Right atrium auricular region (tissue), 2 donors: Measurements from ENCODE around the gene VPS25. TPM values are rescaled to one million over a fixed set of nuclear protein-coding genes. Genes with fewer than 3 reads are reported as not detected.

Experiments
- DNase-seq: peaks from one replicate; pipeline ENCODE4 v3.0.0-alpha.2; 2019; ENCODE audit warnings: low spot score
- H3K27ac ChIP-seq, 2 donors: fragments of 200-600 bp; sonication (generic); 1 replicate in 1 of 2; 2 replicates in 1 of 2; pipeline ENCODE4 v1.5.1; 2016 to 2019
- H3K27me3 ChIP-seq, 2 donors: fragments of 200-600 bp; sonication (generic); one replicate each; pipeline versions ENCODE4 v1.5.1 to v1.6.0; 2017 to 2019
- H3K36me3 ChIP-seq: fragments of 200-600 bp; sonication (generic); one replicate; pipeline ENCODE4 v1.5.1; 2016
- H3K4me1 ChIP-seq, 2 donors: fragments of 200-600 bp; sonication (generic); one replicate each; pipeline versions ENCODE4 v1.5.1 to v1.6.0; 2017 to 2019
- H3K4me3 ChIP-seq, 2 donors: fragments of 200-600 bp; sonication (generic); 1 replicate in 1 of 2; 2 replicates in 1 of 2; pipeline ENCODE4 v1.5.1; 2017 to 2019; ENCODE audit warnings: mild to moderate bottlenecking in 1 of 2, moderate library complexity in 1 of 2
- H3K9me3 ChIP-seq, 2 donors: fragments of 200-600 bp; sonication (generic); one replicate each; pipeline ENCODE4 v1.5.1; 2019
- CTCF ChIP-seq, 2 donors: fragments of 200-600 bp; sonication (generic); IDR thresholded peaks; one replicate each; pipeline ENCODE4 v1.5.1; 2019; ENCODE audit warnings: antibody characterized with exemption in 2 of 2
- total RNA-seq, 2 donors: library from RNA; depleted of rRNA; stranded (reverse); fragments of >200 nt; gene quantifications; one replicate each; pipeline ENCODE4 v1.1.0, GENCODE V29; 2016

Gene VPS25
- total RNA-seq, 2 donors from 2014 or later = 37.9 to 39.8 TPM

- DNase-seq = no peak
- Histone ChIP-seq H3K36me3 (peaks cover 18% of the 10 kb centered on the region), H3K4me3 (no peak overlapping the region), H3K9me3 (no peaks in the 10 kb centered on the region), H3K27me3 (no peaks in the 10 kb centered on the region), H3K27ac (no peak overlapping the region), H3K4me1 (no peaks in the 10 kb centered on the region)
- TF ChIP-seq CTCF (IDR thresholded peaks at IDR 0.05) = no peak
Observed at GRCh38 chr17:42806249-42806648, 33.0 kb downstream of the VPS25 start.

DNA sequence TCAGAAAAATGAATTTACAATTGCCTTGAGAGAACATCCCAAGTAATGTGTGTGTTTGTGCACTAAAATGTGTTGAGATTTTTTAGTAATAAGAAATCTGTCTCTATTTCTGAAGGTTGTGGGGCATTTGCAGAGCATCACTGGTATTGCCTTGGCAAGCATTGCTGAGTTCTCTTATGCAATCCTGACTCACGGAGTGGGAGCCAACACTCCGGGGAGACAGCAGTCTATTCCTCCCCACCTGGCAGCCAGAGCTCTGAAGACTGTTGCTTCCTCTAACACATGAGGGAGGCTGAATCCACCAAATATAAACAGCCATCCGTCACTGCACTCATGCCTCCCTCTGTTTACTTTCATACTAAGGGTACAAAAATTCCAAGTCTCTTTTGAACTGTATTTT, 36.0 kb downstream of the VPS25 start:
- no peak for TF ChIP-seq CTCF (IDR thresholded peaks at IDR 0.05)
- no peaks in the 10 kb centered on the region for H3K9me3 ChIP-seq
- no peaks in the 10 kb centered on the region for H3K4me1 ChIP-seq
- H3K36me3 ChIP-seq = peaks cover 42% of the 10 kb centered on the region
- no peak overlapping the region for H3K27ac ChIP-seq
- H3K27me3 ChIP-seq = no peaks in the 10 kb centered on the region
- no peak overlapping the region for H3K4me3 ChIP-seq
- no peak for DNase-seq

DNA sequence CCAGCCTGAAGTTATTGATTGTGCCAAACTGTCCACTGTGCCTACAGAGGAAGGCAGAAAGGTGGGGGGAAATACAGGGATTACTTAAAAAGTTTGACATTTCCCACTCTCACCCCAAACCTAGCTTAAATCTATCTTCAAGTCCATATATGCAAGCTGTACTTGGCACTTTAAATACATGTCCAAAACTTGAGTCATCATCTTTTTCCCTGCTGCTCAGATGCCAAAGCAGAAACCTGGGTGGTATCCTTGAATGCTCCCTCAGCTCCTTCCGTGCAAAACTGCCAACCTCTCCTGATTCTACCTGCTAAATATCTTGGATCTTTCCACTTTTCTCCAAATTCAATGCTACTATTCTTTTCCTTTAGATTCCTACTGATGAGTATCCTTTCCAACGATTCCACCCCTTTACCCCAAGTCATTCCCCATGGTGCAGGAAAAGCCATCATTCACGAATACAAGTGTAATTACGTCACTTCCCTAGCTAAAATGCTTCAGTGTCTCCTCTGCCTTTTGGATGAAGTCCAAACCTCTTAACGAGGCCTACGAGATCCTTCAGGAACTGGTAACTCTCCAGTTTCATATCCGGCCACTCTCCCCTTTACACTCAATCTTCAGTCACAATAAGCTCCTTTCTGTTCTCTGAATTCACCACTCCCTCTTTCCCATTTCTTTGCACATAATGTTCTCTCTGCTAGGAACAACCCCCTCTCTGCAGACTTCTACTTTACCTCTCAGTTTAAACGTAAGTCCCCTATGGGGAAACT, 41.6 kb downstream of the VPS25 start:
- no peak overlapping the region for H3K27ac ChIP-seq
- H3K4me1 ChIP-seq = no peaks in the 10 kb centered on the region
- no peaks in the 10 kb centered on the region for H3K9me3 ChIP-seq
- no peaks in the 10 kb centered on the region for H3K27me3 ChIP-seq
- no peak for TF ChIP-seq CTCF (IDR thresholded peaks at IDR 0.05)
- DNase-seq = no peak
- H3K36me3 ChIP-seq = peaks cover 86% of the 10 kb centered on the region
- no peak overlapping the region for H3K4me3 ChIP-seq

- Histone ChIP-seq H3K36me3 (peaks cover 83% of the 10 kb centered on the region), H3K9me3 (no peaks in the 10 kb centered on the region), H3K4me1 (peaks cover 0 to 3% of the 10 kb centered on the region in 2 donors), H3K4me3 (no peak overlapping the region), H3K27me3 (no peaks in the 10 kb centered on the region), H3K27ac (no peak overlapping the region)
- DNase-seq = no peak
- no peak for TF ChIP-seq CTCF (IDR thresholded peaks at IDR 0.05)
Observed at GRCh38 chr17:42817866-42818265, 44.6 kb downstream of the VPS25 start.

GRCh38 chr17:42818379-42818778, 45.1 kb downstream of the VPS25 start:
- Histone ChIP-seq H3K4me1 (peaks cover 0 to 8% of the 10 kb centered on the region in 2 donors), H3K27ac (no peak overlapping the region), H3K27me3 (no peaks in the 10 kb centered on the region), H3K9me3 (no peaks in the 10 kb centered on the region), H3K36me3 (peaks cover 78% of the 10 kb centered on the region), H3K4me3 (no peak overlapping the region)
- DNase-seq = no peak
- no peak for TF ChIP-seq CTCF (IDR thresholded peaks at IDR 0.05)
